ENCODE data around the gene ZP3. TPM values are rescaled to one million over a fixed set of nuclear protein-coding genes. Genes with fewer than 3 reads are reported as not detected.
"Not testable (repeated sequence)": the region's sequence is repeated elsewhere in the genome, so short reads cannot be mapped to it uniquely, and the experiment has no call there.

The ZP3 gene
- total RNA-seq, 1 experiment from 2014 or later: 5.0 TPM

DNA sequence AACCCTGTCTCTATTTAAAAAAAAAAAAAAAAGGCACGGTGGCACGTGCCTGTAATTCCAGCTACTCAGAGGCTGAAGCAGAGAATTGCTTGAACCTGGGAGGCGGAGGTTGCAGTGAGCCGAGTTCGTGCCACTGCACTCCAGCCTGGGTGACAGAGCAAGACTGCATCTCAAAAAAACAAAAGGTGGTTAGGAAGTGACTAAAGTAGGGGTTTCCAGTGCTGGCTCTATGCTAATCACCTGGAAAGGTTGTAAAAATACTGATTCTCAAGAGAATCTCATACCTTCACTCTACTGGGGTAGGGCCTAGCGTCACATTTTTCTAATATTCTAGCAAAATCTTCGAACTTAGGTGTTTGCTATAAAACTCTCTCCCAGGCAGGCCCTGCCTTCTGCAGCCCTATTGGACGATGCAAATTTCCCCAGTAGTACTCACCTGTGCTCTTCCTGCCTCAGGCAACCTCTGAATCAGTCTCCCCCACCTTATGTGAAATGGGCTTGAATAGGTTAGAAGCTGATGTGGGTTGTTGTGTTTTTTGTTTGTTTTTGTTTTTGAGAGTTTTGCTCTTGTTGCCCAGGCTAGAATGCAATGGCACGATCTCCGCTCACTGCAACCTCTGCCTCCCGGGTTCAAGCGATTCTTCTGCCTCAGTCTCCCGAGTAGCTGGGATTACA lies 3.5 kb downstream of the ZP3 start:
- DNase-seq (ENCODE audit: low read depth, low spot score): no peak
- in situ Hi-C loops (cut with HindIII; ENCODE audit: low pct_unique_long_range_greater_than_20kb, low sequenced_read_pairs): no loop called here

DNA sequence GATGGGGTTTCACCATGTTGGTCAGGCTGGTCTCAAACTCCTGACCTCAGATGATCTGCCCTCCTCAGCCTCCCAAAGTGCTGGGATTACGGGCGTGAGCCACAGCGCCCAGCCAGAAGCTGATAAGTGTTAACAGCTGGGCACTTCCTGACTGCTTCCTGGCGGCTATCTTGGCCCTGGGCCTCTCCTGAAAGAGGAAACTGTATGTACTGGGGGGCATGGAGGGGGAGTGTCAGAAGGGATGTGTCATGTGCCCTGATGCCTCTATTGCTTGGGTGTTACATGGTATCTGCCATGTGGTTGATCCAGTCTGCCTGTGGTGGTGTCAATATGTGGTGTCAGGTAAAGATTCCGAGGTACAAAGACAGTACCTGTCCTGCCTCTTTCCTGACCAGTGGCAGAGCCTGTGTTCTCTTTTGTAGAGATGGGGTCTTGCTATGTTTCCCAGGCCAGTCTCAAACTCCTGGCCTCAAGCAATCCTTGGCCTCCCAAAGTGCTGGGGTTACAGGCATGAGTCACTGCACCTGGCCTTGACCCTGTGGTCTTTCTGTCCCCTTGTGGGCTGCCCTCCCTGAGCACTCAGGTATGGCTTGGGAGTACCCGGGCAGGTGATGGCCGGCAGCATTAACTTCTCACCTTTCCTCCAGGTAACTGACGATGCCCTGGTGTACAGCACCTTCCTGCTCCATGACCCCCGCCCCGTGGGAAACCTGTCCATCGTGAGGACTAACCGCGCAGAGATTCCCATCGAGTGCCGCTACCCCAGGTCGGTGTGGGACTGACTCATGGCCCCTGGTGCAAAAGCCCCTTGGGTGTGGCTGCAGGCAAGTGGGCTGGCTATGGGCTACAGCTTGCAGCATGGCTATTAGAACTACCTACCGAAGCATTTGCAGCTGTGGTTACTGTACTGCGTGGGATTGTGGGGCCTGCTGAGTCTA lies 4.4 kb downstream of the ZP3 start:
- in situ Hi-C loops (cut with HindIII; ENCODE audit: low pct_unique_long_range_greater_than_20kb, low sequenced_read_pairs): no loop called here
- peak; percentile 32 for DNase-seq (ENCODE audit: low read depth, low spot score)

DNA sequence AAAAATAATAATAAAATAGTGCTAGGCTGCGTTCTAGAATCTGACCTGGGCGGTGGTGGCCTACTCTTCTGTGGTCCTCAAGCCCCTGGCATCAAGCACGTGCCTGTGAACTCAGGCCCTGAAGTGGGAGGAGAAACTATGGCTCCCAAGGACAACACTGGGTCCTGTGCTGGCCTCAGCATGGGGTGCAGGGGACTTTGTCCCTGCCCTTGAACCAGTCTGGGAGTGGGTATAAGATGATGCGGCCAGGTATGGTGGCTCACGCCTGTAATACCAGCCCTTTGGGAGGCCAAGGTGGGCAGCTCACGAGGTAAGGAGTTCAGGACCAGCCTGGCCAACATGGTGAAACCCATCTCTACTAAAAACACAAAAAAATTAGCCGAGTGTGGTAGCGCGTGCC lies 5.5 kb downstream of the ZP3 start:
- in situ Hi-C loops (cut with HindIII; ENCODE audit: low pct_unique_long_range_greater_than_20kb, low sequenced_read_pairs): no loop called here

DNA sequence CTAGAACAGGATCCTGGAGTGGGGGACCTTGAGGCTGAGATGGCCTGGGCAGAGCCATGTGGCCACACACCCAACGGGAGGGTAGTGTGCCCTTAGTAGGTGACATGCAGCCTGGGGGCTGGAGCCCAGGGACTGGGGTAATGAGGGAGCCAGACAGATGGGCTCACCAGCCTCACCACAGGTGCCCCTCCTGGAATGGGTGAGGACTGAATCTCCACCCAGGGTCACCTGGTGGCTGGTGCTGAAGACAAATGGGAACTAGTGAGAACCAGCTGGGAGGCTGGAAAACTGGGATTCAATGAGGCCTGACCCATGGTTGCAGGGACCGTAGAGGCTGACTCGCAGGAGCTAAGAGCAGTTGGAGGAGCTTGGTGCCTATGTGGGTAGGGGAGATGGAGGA lies 6.1 kb downstream of the ZP3 start:
- in situ Hi-C loops (cut with HindIII; ENCODE audit: low pct_unique_long_range_greater_than_20kb, low sequenced_read_pairs): no loop called here
- DNase-seq (ENCODE audit: low read depth, low spot score): no peak

More for the DNA sequence above, 5.5 kb downstream of the ZP3 start:
- no peak for DNase-seq (ENCODE audit: low read depth, low spot score)

DNA sequence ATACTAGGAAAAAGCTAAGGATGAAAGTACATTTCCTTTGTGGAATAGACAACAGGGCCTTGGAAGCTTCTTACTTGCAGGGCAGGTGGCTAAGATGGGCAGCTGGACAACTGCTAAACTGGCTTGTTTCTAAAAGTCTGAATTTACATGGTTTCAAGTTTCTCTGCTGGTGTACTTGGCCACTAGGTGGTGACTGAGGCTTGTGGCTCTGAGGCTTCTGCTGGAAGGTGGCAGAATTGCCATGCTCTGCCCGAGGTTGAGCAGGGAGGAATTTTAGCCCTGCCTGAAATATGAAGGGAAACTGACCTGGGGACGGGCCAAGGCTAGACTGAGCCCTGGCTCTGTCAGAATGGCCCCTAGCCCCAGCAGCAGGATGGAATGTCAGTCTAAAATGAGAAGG lies 13.1 kb downstream of the ZP3 start:
- in situ Hi-C loops (cut with HindIII; ENCODE audit: low pct_unique_long_range_greater_than_20kb, low sequenced_read_pairs): not testable (repeated sequence)
- DNase-seq (ENCODE audit: low read depth, low spot score): peak; percentile 92

DNA sequence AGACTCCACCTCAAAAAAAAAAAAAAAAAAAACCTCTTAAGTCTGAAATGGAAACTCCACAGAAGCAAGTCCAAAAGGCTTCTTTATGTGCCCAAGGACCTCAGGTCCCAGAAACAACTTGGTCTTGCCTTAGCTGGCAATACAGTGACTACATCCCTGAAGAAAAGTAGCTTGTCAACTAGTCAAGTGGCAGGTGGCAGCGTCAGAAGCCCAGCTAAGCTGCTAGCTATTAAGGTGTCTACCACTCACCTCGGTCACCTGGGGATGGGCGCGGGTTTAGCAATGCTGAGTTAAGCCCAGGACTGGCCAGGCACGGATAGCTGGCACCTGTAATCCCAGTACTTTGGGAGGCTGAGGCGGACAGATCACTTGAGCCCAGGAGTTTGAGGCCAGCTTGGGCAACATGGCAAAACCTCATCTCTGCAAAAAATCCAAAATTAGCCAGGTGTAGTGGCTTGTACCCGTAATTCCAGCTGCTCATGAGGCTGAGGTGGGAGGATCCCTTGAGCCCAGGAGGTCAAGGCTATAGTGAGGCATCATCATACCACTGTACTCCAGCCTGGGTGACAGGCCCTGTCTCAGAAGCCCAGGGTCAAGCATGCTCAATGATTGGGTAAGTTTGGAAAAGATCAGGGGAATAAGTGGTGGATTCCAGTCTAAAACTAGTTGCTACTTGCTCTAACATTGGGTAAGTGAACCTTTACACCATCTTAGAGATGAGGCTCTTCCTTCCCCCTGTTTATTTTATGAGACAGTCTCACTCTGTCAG lies 14.6 kb downstream of the ZP3 start:
- in situ Hi-C loops (cut with HindIII; ENCODE audit: low pct_unique_long_range_greater_than_20kb, low sequenced_read_pairs); DNase-seq (ENCODE audit: low read depth, low spot score): not testable (repeated sequence)

DNA sequence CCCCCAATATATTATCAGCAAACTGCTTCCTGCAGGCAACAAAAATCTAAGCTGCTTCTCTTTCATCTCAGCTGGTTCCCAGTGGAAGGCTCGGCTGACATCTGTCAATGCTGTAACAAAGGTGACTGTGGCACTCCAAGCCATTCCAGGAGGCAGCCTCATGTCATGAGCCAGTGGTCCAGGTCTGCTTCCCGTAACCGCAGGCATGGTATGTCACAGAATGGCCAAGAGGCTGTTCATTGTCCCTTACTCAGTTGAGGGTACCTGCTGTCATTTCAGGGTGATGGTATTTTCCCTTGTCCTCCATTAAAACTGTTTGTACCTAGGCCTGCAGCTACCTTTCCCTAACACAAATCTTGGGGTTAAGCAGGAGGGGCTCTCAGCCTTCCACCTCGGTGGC lies 15.7 kb downstream of the ZP3 start:
- DNase-seq (ENCODE audit: low read depth, low spot score); in situ Hi-C loops (cut with HindIII; ENCODE audit: low pct_unique_long_range_greater_than_20kb, low sequenced_read_pairs): not testable (repeated sequence)

DNA sequence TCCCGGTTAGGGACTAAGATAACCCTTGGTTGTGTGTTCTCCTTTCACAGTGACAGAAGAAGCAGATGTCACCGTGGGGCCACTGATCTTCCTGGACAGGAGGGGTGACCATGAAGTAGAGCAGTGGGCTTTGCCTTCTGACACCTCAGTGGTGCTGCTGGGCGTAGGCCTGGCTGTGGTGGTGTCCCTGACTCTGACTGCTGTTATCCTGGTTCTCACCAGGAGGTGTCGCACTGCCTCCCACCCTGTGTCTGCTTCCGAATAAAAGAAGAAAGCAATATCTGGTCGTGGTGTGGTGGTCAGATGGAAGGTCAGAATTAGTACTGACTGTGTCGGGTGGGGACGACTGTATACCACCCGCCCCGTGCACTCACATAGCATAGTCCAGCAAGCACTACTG lies 17.0 kb downstream of the ZP3 start:
- in situ Hi-C loops (cut with HindIII; ENCODE audit: low pct_unique_long_range_greater_than_20kb, low sequenced_read_pairs); DNase-seq (ENCODE audit: low read depth, low spot score): not testable (repeated sequence)

DNA sequence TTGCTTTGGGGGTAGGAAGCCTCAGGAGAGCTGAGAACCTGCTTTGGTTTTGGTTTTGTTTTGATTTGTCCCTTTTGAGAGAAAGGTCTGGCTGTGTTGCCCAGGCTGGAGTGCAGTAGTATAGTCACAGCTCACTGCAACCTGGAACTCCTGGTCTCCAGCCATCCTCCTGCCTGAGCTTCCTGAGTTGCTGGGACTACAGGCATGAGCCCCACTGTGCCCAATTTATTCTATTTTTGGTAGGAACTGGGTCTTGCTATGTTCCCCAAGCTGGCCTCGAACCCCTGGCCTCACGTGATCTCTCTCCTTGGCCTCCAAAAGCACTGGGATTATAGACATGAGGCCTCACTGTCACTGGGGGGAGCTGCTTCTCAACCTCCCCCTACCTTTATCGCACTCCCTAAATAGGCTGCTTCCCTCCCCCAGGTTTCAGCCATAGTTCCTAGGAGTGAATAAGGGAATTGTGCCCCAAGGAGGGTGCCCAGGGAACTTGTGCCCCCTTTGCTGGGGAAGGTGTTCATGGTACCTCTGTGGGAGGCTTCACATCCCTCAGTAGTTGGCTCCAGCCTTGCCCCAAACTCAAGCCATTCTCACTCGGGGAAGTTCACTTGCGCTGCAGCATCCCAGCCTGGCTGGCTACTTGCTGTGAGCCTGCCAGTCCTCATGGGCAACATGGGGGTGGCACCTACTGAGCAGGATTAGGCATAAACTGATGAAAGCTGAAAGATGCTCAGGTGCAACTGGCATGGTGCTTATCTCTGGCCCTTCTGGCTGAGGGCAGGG lies 18.1 kb downstream of the ZP3 start:
- DNase-seq (ENCODE audit: low read depth, low spot score); in situ Hi-C loops (cut with HindIII; ENCODE audit: low pct_unique_long_range_greater_than_20kb, low sequenced_read_pairs): not testable (repeated sequence)

DNA sequence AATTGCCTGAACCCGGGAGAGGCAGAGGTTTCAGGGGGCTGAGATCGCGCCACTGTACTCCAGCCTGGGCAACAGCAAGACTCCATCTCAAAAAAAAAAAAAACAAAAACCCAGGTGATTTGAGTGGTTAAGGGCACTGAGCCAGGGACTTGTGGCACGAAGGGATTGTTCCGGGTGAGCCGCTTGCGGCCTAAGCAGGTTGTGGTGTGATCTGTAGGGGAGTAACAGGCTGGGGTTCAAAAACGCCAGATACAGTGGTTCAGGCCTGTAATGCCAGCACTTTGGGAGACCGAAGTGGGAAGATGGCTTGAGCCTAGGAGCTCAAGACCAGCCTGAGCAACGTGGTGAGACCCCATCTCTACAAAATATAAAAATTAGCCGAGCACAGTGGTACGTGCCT lies 19.1 kb downstream of the ZP3 start:
- DNase-seq (ENCODE audit: low read depth, low spot score); in situ Hi-C loops (cut with HindIII; ENCODE audit: low pct_unique_long_range_greater_than_20kb, low sequenced_read_pairs): not testable (repeated sequence)

DNA sequence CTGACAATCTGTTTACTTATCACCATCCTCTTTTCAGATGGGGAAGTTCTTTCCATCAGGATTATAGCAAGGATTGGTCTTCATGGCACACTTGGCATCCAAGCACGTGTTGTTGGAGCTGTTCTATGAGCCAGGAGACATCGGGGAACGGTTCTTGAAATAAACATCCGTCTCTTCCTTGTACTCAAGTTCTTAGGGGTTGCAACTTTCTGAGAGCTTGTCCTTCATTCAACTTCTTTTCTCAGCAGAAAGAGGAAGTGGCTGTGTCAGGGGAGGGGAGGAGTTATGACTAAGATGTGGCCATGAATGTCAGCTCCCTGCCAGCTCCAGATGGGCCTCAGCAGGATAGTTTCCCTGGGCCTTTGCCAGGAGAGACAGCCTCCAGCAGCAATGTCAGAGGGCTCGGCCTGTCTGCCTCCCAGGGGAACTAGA lies 20.8 kb downstream of the ZP3 start:
- DNase-seq (ENCODE audit: low read depth, low spot score): peak; percentile 52
- in situ Hi-C loops (cut with HindIII; ENCODE audit: low pct_unique_long_range_greater_than_20kb, low sequenced_read_pairs): not testable (repeated sequence)

DNA sequence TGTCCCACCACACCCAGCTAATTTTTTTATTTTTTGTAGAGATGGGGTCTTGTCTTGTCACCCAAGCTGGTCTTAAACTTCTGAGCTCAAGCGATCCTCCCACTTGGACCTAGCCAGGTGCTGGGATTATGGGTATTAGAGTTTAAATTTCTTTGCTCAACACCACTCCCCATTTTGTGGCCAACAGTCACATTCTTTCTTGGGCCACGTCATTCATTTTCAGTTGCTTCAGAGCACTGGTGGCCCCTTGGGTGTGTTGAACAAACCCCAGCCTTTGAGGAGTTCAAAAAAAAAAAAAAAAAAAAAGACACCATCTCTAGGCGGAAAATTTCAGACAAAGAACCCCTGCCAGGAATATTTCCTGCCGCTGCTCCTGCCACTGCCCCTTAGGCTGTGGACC lies 32.3 kb downstream of the ZP3 start:
- in situ Hi-C loops (cut with HindIII; ENCODE audit: low pct_unique_long_range_greater_than_20kb, low sequenced_read_pairs); DNase-seq (ENCODE audit: low read depth, low spot score): not testable (repeated sequence)

DNA sequence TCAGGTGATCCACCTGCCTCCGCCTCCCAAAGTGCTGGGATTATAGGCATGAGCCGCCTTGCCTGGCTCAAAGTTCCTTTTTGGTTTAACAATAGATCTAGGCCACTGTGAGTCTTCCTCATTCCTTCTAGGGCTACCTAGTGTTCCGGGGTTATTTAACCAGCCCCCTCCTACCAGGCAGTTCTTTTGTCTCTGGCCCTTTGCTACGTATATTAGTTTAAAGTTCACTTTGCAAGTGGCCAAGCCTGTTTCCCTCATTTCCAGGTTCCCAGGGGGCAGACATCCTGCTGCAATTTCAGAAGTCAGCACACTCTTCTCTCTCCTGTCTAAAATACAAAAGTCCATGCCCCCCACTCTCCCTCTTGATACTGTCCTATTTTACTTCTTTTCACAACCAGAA lies 33.8 kb downstream of the ZP3 start:
- in situ Hi-C loops (cut with HindIII; ENCODE audit: low pct_unique_long_range_greater_than_20kb, low sequenced_read_pairs); DNase-seq (ENCODE audit: low read depth, low spot score): not testable (repeated sequence)

DNA sequence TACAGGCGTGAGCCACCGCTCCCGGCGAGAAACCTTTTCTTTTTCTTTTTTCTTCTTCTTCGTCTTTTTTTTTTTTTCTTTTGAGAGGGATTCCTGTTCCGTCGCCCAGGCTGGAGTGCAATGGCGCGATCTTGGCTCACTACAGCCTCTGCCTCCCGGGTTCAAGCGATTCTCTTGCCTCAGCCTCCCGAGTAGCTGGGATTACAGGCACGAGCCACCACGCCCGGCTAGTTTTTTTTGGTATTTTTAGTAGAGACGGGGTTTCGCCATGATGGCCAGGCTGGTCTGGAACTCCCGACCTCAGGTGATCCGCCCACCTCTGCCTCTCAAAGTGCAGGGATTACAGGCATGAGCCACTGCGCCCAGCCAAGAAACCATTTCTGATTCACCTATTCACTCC lies 36.0 kb downstream of the ZP3 start:
- in situ Hi-C loops (cut with HindIII; ENCODE audit: low pct_unique_long_range_greater_than_20kb, low sequenced_read_pairs); DNase-seq (ENCODE audit: low read depth, low spot score): not testable (repeated sequence)

DNA sequence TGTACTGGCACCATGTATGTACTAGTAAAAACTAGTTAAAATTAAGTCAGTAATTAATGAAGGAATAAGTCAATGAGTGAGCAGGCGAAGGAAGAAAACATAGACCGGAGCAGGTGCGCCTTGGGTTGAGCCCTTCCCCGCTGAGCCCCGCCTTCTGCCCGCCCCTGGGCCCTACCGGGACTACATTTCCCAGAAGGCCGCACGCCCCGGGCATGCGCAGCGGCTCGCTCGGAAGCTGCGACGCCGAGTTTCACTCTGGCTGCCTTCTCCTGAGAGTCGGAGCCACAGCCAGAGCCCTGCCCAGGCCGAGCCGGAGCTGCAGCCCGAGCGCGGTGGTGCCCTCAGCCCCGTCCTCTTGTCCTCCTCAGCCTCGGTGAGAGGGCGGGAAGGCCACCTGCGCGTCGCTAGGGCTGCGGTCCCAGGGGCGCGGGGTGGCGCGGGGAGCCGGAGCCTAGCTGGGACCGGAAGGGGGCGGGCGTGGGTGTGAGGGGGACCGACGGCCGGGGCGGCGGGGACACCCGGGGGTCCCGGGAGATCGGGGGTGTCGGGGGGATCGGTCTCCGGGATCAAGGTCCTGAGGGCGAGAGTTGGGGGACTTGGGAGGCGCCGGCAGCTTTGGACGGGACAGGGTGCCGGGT lies 36.8 kb downstream of the ZP3 start, which contains the start of gene DTX2:
TSS of gene DTX2 (plus strand) at position 246 of the 638 bp plus-strand sequence. CDS start 18,801 bp downstream, outside the sequence.
- DNase-seq (ENCODE audit: low read depth, low spot score); in situ Hi-C loops (cut with HindIII; ENCODE audit: low pct_unique_long_range_greater_than_20kb, low sequenced_read_pairs): not testable (repeated sequence)

DNA sequence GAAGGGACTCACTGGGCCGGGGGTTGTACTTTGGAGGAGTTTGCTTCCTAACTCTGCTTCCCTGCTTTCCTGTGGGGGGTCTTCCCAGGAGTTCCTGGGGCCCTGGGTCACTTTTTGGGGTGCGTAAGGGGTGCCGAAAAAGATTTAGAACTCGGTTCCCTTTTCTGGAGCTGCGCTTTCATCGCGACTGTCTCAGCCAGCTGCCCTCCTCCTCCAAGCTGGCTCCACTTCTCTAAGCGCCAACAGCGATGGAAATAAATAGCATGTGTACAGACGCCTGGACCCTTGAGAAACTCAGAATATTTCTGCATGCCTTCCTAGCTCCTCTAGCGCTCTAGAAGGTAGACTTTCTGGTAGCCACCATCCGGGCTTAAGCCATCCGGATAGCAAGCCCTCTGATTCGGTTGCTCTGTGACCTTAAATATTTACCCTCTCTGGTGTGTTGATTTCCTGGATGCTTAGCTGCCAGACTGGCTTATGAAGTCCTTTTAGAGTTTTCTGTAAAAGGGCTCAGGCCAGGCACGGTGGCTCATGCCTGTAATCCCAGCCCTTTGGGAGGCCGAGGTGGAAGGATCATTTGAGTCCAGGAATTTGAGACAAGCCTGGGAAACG lies 37.6 kb downstream of the ZP3 start:
- DNase-seq (ENCODE audit: low read depth, low spot score); in situ Hi-C loops (cut with HindIII; ENCODE audit: low pct_unique_long_range_greater_than_20kb, low sequenced_read_pairs): not testable (repeated sequence)
